HG03045 (cell line): ENCODE measurements around the gene PLCB1.
"Not testable (repeated sequence)": the region's sequence is repeated elsewhere in the genome, so short reads cannot be mapped to it uniquely, and the experiment has no call there.

Experiments
- ATAC-seq: cut with Tn5 transposase; IDR thresholded peaks from one replicate; pipeline ENCODE4 v1.9.1; 2021; ENCODE audit warnings: mild to moderate bottlenecking, moderate library complexity; ENCODE audit not compliant: unreplicated experiment

The PLCB1 gene

GRCh38 chr20:8156235-8157079 is 24.4 kb downstream of the PLCB1 start:
- ATAC-seq: no peak

GRCh38 chr20:8159217-8159616 is 27.2 kb downstream of the PLCB1 start:
- not testable (repeated sequence) for ATAC-seq

- no peak for ATAC-seq
These were observed 29.4 kb downstream of the PLCB1 start for GRCh38 chr20:8161264-8162071.

- ATAC-seq: no peak
These were observed 30.5 kb downstream of the PLCB1 start for GRCh38 chr20:8162610-8163009.

GRCh38 chr20:8163543-8163942 is 31.5 kb downstream of the PLCB1 start:
- ATAC-seq: no peak

GRCh38 chr20:8166730-8167129 is 34.7 kb downstream of the PLCB1 start:
- ATAC-seq: no peak

GRCh38 chr20:8168785-8169288 is 36.8 kb downstream of the PLCB1 start:
- no peak for ATAC-seq

GRCh38 chr20:8170921-8171320 is 38.9 kb downstream of the PLCB1 start:
- ATAC-seq: no peak

GRCh38 chr20:8172191-8172590 is 40.1 kb downstream of the PLCB1 start:
- ATAC-seq: no peak

GRCh38 chr20:8175741-8176675 is 43.9 kb downstream of the PLCB1 start:
- no peak for ATAC-seq

- ATAC-seq: no peak
These were observed 51.5 kb downstream of the PLCB1 start for GRCh38 chr20:8183526-8183925.

GRCh38 chr20:8187740-8188139 is 55.7 kb downstream of the PLCB1 start:
- no peak for ATAC-seq

GRCh38 chr20:8190043-8190880 is 58.2 kb downstream of the PLCB1 start:
- no peak for ATAC-seq

GRCh38 chr20:8194721-8195120 is 62.7 kb downstream of the PLCB1 start:
- no peak for ATAC-seq

- no peak for ATAC-seq
These were observed 64.0 kb downstream of the PLCB1 start for GRCh38 chr20:8196096-8196495.

- ATAC-seq: no peak
These were observed 68.2 kb downstream of the PLCB1 start for GRCh38 chr20:8200220-8200619.

- ATAC-seq: no peak
These were observed 71.3 kb downstream of the PLCB1 start for GRCh38 chr20:8203366-8203765.

- no peak for ATAC-seq
These were observed 73.9 kb downstream of the PLCB1 start for GRCh38 chr20:8205996-8206395.

GRCh38 chr20:8208226-8208625 is 76.2 kb downstream of the PLCB1 start:
- ATAC-seq: no peak

GRCh38 chr20:8209061-8209460 is 77.0 kb downstream of the PLCB1 start:
- ATAC-seq: no peak
